CD14-positive monocyte (primary cell): ENCODE measurements around the gene SLC38A10. TPM values are rescaled to one million over a fixed set of nuclear protein-coding genes. Genes with fewer than 3 reads are reported as not detected.

ENCODE experiments used
- DNase-seq, 3 donors: peaks; one replicate each; pipeline ENCODE4 v3.0.0-alpha.2; 2011 to 2022
- H2AFZ ChIP-seq: 2 replicates; pipeline ENCODE4 v1.6.0; 2012; ENCODE audit warnings: mild to moderate bottlenecking, low read depth, low read length, inconsistent platforms; ENCODE audit not compliant: insufficient read depth, poor library complexity, severe bottlenecking
- H3K27ac ChIP-seq, 2 donors: 1 replicate in 1 of 2; 2 replicates in 1 of 2; pipeline ENCODE4 v1.5.1; 2012 to 2013; ENCODE audit warnings: low read length in 2 of 2, control low read depth in 1 of 2, inconsistent platforms in 1 of 2, low read depth in 1 of 2, mild to moderate bottlenecking in 1 of 2
- H3K27me3 ChIP-seq, 2 donors: one replicate each; pipeline versions ENCODE4 v1.6.0 to v1.6.1; 2011 to 2013; ENCODE audit warnings: low read length in 2 of 2; ENCODE audit not compliant: control insufficient read depth in 2 of 2, insufficient read depth in 2 of 2
- H3K36me3 ChIP-seq, 2 donors: replicated peaks in 1 of 2; 1 replicate in 1 of 2; 2 replicates in 1 of 2; pipeline versions ENCODE4 v1.5.1 to v1.6.1; 2012 to 2013; ENCODE audit warnings: low read length in 2 of 2, control low read depth in 1 of 2, inconsistent platforms in 1 of 2, mild to moderate bottlenecking in 1 of 2; ENCODE audit not compliant: insufficient read depth in 2 of 2, control insufficient read depth in 1 of 2
- H3K4me1 ChIP-seq, 2 donors: 1 replicate in 1 of 2; 2 replicates in 1 of 2; pipeline versions ENCODE4 v1.5.1 to v1.6.1; 2012 to 2013; ENCODE audit warnings: low read length in 2 of 2, control low read depth in 1 of 2, inconsistent platforms in 1 of 2, mild to moderate bottlenecking in 1 of 2, moderate library complexity in 1 of 2; ENCODE audit not compliant: insufficient read depth in 2 of 2, control insufficient read depth in 1 of 2
- H3K4me2 ChIP-seq: replicated peaks from 2 replicates; pipeline ENCODE3; 2012; ENCODE audit warnings: low read length, moderate library complexity, mild to moderate bottlenecking; ENCODE audit not compliant: poor library complexity, severe bottlenecking; ENCODE audit errors: extremely low read depth
- H3K4me3 ChIP-seq, 3 experiments: fragments of 200-600 bp in 1 of 3; sonication (generic) in 1 of 3; replicated peaks in 1 of 3; 1 replicate in 2 of 3; 2 replicates in 1 of 3; pipeline ENCODE4 v1.5.1; 2011 to 2013; ENCODE audit warnings: low read length in 3 of 3, mild to moderate bottlenecking in 3 of 3, control low read depth in 2 of 3, low read depth in 2 of 3, inconsistent platforms in 1 of 3, moderate library complexity in 1 of 3
- H3K79me2 ChIP-seq: 2 replicates; pipeline ENCODE4 v1.6.0; 2012; ENCODE audit warnings: mild to moderate bottlenecking, control low read depth, inconsistent platforms, low read length, moderate library complexity; ENCODE audit not compliant: insufficient read depth
- H3K9ac ChIP-seq: 2 replicates; pipeline ENCODE4 v1.6.0; 2017; ENCODE audit warnings: low read length, mild to moderate bottlenecking; ENCODE audit not compliant: insufficient read depth, poor library complexity, severe bottlenecking
- H3K9me3 ChIP-seq, 2 donors: replicated peaks in 1 of 2; 1 replicate in 1 of 2; 2 replicates in 1 of 2; pipeline versions ENCODE4 v1.5.1 to v1.6.1; 2012 to 2013; ENCODE audit warnings: low read length in 2 of 2, control low read depth in 1 of 2; ENCODE audit not compliant: control insufficient read depth in 1 of 2, insufficient read depth in 1 of 2
- H4K20me1 ChIP-seq: 2 replicates; pipeline ENCODE4 v1.6.0; 2012; ENCODE audit warnings: mild to moderate bottlenecking, low read length, control low read depth, moderate library complexity; ENCODE audit not compliant: insufficient read depth
- H3K27ac Mint-ChIP-seq, 7 donors: one replicate each; pipeline ENCODE4 v1.8.0; 2020; ENCODE audit warnings: mild to moderate bottlenecking in 7 of 7, mixed read lengths in 7 of 7, moderate library complexity in 6 of 7, inconsistent platforms in 2 of 7
- H3K27me3 Mint-ChIP-seq, 3 donors: one replicate each; pipeline ENCODE4 v1.8.0; 2021 to 2022; ENCODE audit warnings: low read depth in 3 of 3, mild to moderate bottlenecking in 3 of 3, mixed read lengths in 3 of 3, moderate library complexity in 3 of 3, inconsistent platforms in 1 of 3
- H3K36me3 Mint-ChIP-seq, 2 donors: one replicate each; pipeline ENCODE4 v1.8.0; 2020; ENCODE audit warnings: mixed read lengths in 2 of 2, inconsistent platforms in 1 of 2, mild to moderate bottlenecking in 1 of 2
- H3K4me1 Mint-ChIP-seq: one replicate; pipeline ENCODE4 v1.8.0; 2020; ENCODE audit warnings: mild to moderate bottlenecking, mixed read lengths
- H3K4me3 Mint-ChIP-seq, 2 donors: one replicate each; pipeline ENCODE4 v1.8.0; 2020; ENCODE audit warnings: mild to moderate bottlenecking in 2 of 2, mixed read lengths in 2 of 2, moderate library complexity in 1 of 2
- H3K9me3 Mint-ChIP-seq, 7 donors: one replicate each; pipeline ENCODE4 v1.8.0; 2020 to 2022; ENCODE audit warnings: mixed read lengths in 7 of 7, mild to moderate bottlenecking in 6 of 7, moderate library complexity in 6 of 7, inconsistent platforms in 2 of 7
- WGBS: methylation state at CpG from one replicate; pipeline ENCODE4 v1.1.5; 2013; ENCODE audit warnings: missing lambda C conversion rate; ENCODE audit not compliant: insufficient coverage; 5-methylcytosine and 5-hydroxymethylcytosine counted together
- intact Hi-C, 2 donors: fragments of 100-400 bp; cut with micrococcal nuclease; formaldehyde crosslinking; loops; one replicate each; pipeline versions ENCODE4 v1.15.0 to v1.15.1; 2023
- polyA plus RNA-seq, 3 donors: library from polyadenylated mRNA; depleted of rRNA in 1 of 3; unstranded in 2 of 3; stranded (reverse) in 1 of 3; fragments of 300-500 nt in 2 of 3; fragments of >200 nt in 1 of 3; fragmentation: Illumina TruSeq in 2 of 3; gene quantifications; 1 replicate in 2 of 3; 2 replicates in 1 of 3; pipeline ENCODE4 v1.2.3, GENCODE V29; 2012 to 2021
- TF ChIP-seq, protein P1 (sequence below): fragments of 200-600 bp; IDR thresholded peaks from one replicate; pipeline ENCODE4 v1.8.0; 2022; ENCODE audit warnings: antibody characterized with exemption, mild to moderate bottlenecking

The SLC38A10 gene
- polyA plus RNA-seq, 3 donors, result 50.8 to 76.1 (median 68.4) TPM

DNA sequence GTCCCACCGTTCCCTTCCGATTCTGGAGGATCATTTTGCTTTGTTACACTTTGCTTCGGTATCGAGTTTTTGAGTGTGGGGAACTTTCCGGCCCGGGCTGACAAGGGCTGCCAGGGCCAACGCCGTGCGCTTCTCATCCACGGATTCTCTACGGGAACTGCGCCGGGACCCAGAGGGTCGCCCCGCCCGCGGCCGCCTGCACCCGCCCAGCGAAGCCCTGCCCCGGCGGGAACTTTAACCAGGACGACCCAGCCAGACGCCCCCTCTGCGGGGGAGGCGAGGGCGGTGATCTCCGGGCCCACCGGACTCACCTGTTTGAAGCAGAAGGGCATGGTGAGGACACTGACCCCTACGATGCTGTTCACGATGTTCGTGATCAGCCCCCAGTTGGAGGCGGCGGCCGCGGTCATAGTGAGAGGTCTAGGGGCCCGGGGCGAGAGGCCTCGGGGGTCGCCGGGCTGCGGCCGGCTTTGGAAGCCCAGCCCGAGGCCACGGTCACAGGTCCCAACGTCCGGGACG, 536 bp downstream of the SLC38A10 start:
- H3K9me3 Mint-ChIP-seq, result peaks cover 0 to 2% (median 0%) of the 10 kb centered on the region in 7 donors
- peaks cover 53% of the 10 kb centered on the region for H3K4me1 Mint-ChIP-seq
- H3K27ac ChIP-seq, result peak overlapping the region; percentile 79 to 95
- peaks cover 64% of the 10 kb centered on the region for H3K79me2 ChIP-seq
- H3K9me3 ChIP-seq, result no peaks in the 10 kb centered on the region
- peaks cover 2 to 3% (median 2%) of the 10 kb centered on the region in 3 donors for H3K27me3 Mint-ChIP-seq
- peak overlapping the region; percentile 85 for H2AFZ ChIP-seq
- H3K4me2 ChIP-seq, result peak overlapping the region; percentile 97
- peaks cover 6% of the 10 kb centered on the region for H4K20me1 ChIP-seq
- no peaks in the 10 kb centered on the region for H3K27me3 ChIP-seq
- peak overlapping the region; percentile 98 for H3K9ac ChIP-seq
- intact Hi-C loops, result loop anchor here in 1 of 2 donors (2.0 to 5.0 kb wide), 2 partner anchors 100 to 188 kb away; partner anchors contain the start of gene BAHCC1
- WGBS, result 0% methylated on average over 48 of the region's 48 CpGs
- H3K4me3 Mint-ChIP-seq, result peak overlapping the region; percentile 93 to 96
- no peak for DNase-seq
- H3K27ac Mint-ChIP-seq, result peak overlapping the region; percentile 84 to 99 (median 94)
- H3K4me3 ChIP-seq, result peak overlapping the region; percentile 64 to 95 (median 81)
- peaks cover 0 to 11% of the 10 kb centered on the region in 2 donors for H3K36me3 ChIP-seq
- H3K36me3 Mint-ChIP-seq, result peaks cover 9 to 18% of the 10 kb centered on the region in 2 donors
- TF ChIP-seq, protein P1, sequence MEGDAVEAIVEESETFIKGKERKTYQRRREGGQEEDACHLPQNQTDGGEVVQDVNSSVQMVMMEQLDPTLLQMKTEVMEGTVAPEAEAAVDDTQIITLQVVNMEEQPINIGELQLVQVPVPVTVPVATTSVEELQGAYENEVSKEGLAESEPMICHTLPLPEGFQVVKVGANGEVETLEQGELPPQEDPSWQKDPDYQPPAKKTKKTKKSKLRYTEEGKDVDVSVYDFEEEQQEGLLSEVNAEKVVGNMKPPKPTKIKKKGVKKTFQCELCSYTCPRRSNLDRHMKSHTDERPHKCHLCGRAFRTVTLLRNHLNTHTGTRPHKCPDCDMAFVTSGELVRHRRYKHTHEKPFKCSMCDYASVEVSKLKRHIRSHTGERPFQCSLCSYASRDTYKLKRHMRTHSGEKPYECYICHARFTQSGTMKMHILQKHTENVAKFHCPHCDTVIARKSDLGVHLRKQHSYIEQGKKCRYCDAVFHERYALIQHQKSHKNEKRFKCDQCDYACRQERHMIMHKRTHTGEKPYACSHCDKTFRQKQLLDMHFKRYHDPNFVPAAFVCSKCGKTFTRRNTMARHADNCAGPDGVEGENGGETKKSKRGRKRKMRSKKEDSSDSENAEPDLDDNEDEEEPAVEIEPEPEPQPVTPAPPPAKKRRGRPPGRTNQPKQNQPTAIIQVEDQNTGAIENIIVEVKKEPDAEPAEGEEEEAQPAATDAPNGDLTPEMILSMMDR, result no peak
- peaks cover 59 to 64% of the 10 kb centered on the region in 2 donors for H3K4me1 ChIP-seq

DNA sequence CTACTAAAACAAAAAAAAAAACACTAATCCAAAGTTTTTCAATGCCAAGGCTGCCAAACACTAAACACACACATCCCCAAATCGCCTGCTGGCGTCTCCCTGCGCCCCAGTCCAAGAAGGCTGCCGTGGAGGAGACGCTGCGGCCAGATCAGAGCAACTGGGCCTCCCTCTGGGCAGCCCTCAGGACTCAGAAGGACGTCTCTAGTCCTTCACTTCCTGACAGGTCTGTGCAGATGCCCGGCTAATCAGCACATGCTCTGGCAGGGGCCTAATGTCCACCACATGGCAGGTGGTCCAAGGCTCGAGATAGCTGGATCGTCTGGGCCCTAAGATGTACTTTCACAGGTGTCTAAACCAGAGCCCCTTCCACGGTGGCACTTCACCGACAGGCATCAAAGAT, 2.7 kb downstream of the SLC38A10 start:
- Histone ChIP-seq H3K36me3 (peaks cover 4 to 11% of the 10 kb centered on the region in 2 donors), H3K4me1 (peaks cover 80 to 86% of the 10 kb centered on the region in 2 donors), H4K20me1 (peaks cover 6% of the 10 kb centered on the region), H2AFZ (no peak overlapping the region), H3K4me2 (peak overlapping the region; percentile 22), H3K4me3 (no peak overlapping the region), H3K79me2 (peaks cover 84% of the 10 kb centered on the region), H3K27ac (peak overlapping the region; percentile 6 to 8), H3K9me3 (no peaks in the 10 kb centered on the region), H3K27me3 (no peaks in the 10 kb centered on the region), H3K9ac (no peak overlapping the region)
- peaks cover 0 to 2% (median 0%) of the 10 kb centered on the region in 7 donors for H3K9me3 Mint-ChIP-seq
- peak overlapping the region; percentile 56 to 87 (median 76) for H3K27ac Mint-ChIP-seq
- peaks cover 69% of the 10 kb centered on the region for H3K4me1 Mint-ChIP-seq
- H3K27me3 Mint-ChIP-seq, result peaks cover 0 to 1% (median 0%) of the 10 kb centered on the region in 3 donors
- no peak for DNase-seq
- intact Hi-C loops, result loop anchor here in 1 of 2 donors (5.0 kb wide), 1 partner anchor 190 kb away; no protein-coding TSS in a partner anchor
- WGBS, result 86% methylated on average over 12 of the region's 12 CpGs
- H3K4me3 Mint-ChIP-seq, result peak overlapping the region in 1 of 2 donors; percentile 52
- TF ChIP-seq, protein P1, result no peak
- H3K36me3 Mint-ChIP-seq, result peaks cover 15 to 35% of the 10 kb centered on the region in 2 donors
